HCT116 (cell line): ENCODE measurements around the gene EFCAB5.
"Not testable (repeated sequence)": the region's sequence is repeated elsewhere in the genome, so short reads cannot be mapped to it uniquely, and the experiment has no call there.

Experiments used
- ATF3 ChIP-seq: IDR thresholded peaks from 2 replicates; pipeline ENCODE4 v1.6.1; 2012
- CBX3 ChIP-seq: IDR thresholded peaks from 2 replicates; pipeline ENCODE4 v1.6.1; 2012; ENCODE audit warnings: low read depth
- CTCF ChIP-seq, 3 experiments: fragments of 200-600 bp in 1 of 3; sonication (generic) in 1 of 3; IDR thresholded peaks in 2 of 3; conservative IDR thresholded peaks in 1 of 3; 2 replicates each; pipeline ENCODE4 v1.5.1; 2012 to 2017; ENCODE audit warnings: low read depth in 2 of 3, low read length in 2 of 3, antibody characterized with exemption in 1 of 3, borderline replicate concordance in 1 of 3, control low read depth in 1 of 3, mild to moderate bottlenecking in 1 of 3, mixed read lengths in 1 of 3, mixed run types in 1 of 3, moderate library complexity in 1 of 3; ENCODE audit not compliant: insufficient read depth in 1 of 3
- EGR1 ChIP-seq: IDR thresholded peaks from 2 replicates; pipeline ENCODE4 v1.6.1; 2012; ENCODE audit warnings: low read depth
- EZH2 ChIP-seq: fragments of 200-600 bp; sonication (generic); IDR thresholded peaks from 2 replicates; pipeline ENCODE4 v1.6.1; 2017; ENCODE audit warnings: antibody characterized with exemption, mixed run types
- EZH2phosphoT487 ChIP-seq: fragments of 200-600 bp; IDR thresholded peaks from 2 replicates; pipeline ENCODE4 v1.6.1; 2018; ENCODE audit warnings: antibody characterized with exemption, borderline replicate concordance
- JUND ChIP-seq: IDR thresholded peaks from 2 replicates; pipeline ENCODE4 v1.6.1; 2012
- POLR2A ChIP-seq: IDR thresholded peaks from 2 replicates; pipeline ENCODE4 v1.7.0; 2011; ENCODE audit warnings: borderline replicate concordance; ENCODE audit not compliant: insufficient read depth, insufficient read length; ENCODE audit errors: extremely low read depth
- POLR2AphosphoS5 ChIP-seq: IDR thresholded peaks from 2 replicates; pipeline ENCODE4 v1.6.1; 2011; ENCODE audit warnings: mild to moderate bottlenecking, low read depth, low read length, moderate library complexity
- SIN3A ChIP-seq: IDR thresholded peaks from 2 replicates; pipeline ENCODE4 v1.6.1; 2012; ENCODE audit warnings: low read depth
- YY1 ChIP-seq: IDR thresholded peaks from 2 replicates; pipeline ENCODE4 v1.6.1; 2011; ENCODE audit warnings: low read length, low read depth, moderate library complexity, mild to moderate bottlenecking; ENCODE audit not compliant: insufficient replicate concordance; ENCODE audit errors: extremely low read depth

DNA sequence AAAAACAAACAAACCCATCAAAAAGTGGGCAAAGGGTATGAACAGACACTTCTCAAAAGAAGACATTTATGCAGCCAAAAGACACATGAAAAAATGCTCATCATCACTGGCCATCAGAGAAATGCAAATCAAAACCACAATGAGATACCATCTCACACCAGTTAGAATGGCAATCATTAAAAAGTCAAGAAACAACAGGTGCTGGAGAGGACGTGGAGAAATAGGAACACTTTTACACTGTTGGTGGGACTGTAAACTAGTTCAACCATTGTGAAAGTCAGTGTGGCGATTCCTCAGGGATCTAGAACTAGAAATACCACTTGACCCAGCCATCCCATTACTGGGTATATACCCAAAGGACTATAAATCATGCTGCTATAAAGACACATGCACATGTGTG is 83.9 kb downstream of the EFCAB5 start:
- TF ChIP-seq ATF3; EZH2; CTCF (IDR thresholded peaks at IDR 0.05 in 2 of 3, conservative IDR thresholded peaks at IDR 0.05 in 1 of 3; ENCODE audit: borderline replicate concordance in 1 of 3, insufficient read depth in 1 of 3, low read depth in 2 of 3, low read length in 2 of 3); POLR2A; EGR1; JUND; YY1; CBX3; EZH2phosphoT487; POLR2AphosphoS5; SIN3A: not testable (repeated sequence)
